Mucosa of stomach (tissue), 1 donor: ENCODE data around the gene SFSWAP.
"Not testable (repeated sequence)": the region's sequence is repeated elsewhere in the genome, so short reads cannot be mapped to it uniquely, and the experiment has no call there.

Source experiments
- H3K27me3 ChIP-seq: one replicate; pipeline ENCODE4 v1.7.0; 2013; ENCODE audit warnings: mild to moderate bottlenecking, low read length; ENCODE audit not compliant: control insufficient read depth, insufficient read depth
- H3K36me3 ChIP-seq: one replicate; pipeline ENCODE4 v1.7.0; 2013; ENCODE audit warnings: low read length; ENCODE audit not compliant: control insufficient read depth, insufficient read depth
- H3K4me1 ChIP-seq: one replicate; pipeline ENCODE4 v1.7.0; 2013; ENCODE audit warnings: mild to moderate bottlenecking, low read length; ENCODE audit not compliant: control insufficient read depth, insufficient read depth
- H3K4me3 ChIP-seq: one replicate; pipeline ENCODE4 v1.7.0; 2013; ENCODE audit warnings: low read length
- H3K9ac ChIP-seq: one replicate; pipeline ENCODE4 v1.7.0; 2013; ENCODE audit warnings: mild to moderate bottlenecking, low read length, moderate library complexity
- H3K9me3 ChIP-seq: one replicate; pipeline ENCODE4 v1.7.0; 2013; ENCODE audit warnings: mild to moderate bottlenecking, low read length, moderate library complexity; ENCODE audit not compliant: control insufficient read depth
- donor health status: Pancreatic carcinoma.

Gene SFSWAP

DNA sequence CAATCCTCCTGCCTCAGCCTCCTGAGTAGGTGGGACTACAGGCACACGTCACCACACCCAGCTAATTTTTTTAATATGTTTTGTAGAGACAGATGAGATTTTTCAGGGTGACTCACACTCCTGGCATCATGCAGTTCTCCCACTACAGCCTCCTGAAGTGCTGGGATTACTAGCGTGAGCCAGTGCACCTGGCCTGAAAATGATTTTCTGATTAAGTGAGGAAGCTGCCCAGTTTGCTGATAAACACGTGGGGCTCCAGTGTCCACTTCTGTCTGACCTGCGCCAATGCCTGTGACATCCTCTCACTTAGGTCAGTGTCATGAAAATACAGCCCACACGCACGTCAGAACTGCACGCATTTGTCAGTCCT is 37.0 kb upstream of the SFSWAP start:
- H3K27me3 ChIP-seq: no peaks in the 10 kb centered on the region

DNA sequence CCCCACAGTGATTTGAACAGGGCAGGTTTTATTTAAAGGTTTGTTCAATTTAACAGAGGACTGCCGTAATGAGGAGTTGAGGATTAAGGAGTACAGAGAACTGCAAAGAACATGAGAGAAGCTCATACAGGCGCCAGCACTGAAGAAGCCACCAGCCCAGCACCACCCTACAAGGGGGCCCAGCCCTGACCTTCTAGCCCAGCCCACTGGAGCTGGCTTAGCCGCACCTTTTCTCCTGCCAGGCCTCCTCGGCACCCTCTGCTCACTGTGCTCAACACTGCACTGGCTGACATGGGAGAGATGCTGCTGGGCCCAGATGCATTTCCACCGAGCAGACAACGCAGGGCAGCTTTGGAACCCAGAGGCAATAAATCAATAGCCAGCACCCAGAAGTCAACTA is 36.5 kb upstream of the SFSWAP start:
- Histone ChIP-seq H3K36me3 (no peaks in the 10 kb centered on the region), H3K4me3 (no peak overlapping the region), H3K4me1 (no peaks in the 10 kb centered on the region), H3K9me3 (no peaks in the 10 kb centered on the region), H3K27me3 (no peaks in the 10 kb centered on the region), H3K9ac (no peak overlapping the region)

More for the DNA sequence above, 37.0 kb upstream of the SFSWAP start:
- no peaks in the 10 kb centered on the region for H3K9me3 ChIP-seq
- no peaks in the 10 kb centered on the region for H3K4me1 ChIP-seq
- no peaks in the 10 kb centered on the region for H3K36me3 ChIP-seq
- H3K4me3 ChIP-seq: no peak overlapping the region
- H3K9ac ChIP-seq: no peak overlapping the region

DNA sequence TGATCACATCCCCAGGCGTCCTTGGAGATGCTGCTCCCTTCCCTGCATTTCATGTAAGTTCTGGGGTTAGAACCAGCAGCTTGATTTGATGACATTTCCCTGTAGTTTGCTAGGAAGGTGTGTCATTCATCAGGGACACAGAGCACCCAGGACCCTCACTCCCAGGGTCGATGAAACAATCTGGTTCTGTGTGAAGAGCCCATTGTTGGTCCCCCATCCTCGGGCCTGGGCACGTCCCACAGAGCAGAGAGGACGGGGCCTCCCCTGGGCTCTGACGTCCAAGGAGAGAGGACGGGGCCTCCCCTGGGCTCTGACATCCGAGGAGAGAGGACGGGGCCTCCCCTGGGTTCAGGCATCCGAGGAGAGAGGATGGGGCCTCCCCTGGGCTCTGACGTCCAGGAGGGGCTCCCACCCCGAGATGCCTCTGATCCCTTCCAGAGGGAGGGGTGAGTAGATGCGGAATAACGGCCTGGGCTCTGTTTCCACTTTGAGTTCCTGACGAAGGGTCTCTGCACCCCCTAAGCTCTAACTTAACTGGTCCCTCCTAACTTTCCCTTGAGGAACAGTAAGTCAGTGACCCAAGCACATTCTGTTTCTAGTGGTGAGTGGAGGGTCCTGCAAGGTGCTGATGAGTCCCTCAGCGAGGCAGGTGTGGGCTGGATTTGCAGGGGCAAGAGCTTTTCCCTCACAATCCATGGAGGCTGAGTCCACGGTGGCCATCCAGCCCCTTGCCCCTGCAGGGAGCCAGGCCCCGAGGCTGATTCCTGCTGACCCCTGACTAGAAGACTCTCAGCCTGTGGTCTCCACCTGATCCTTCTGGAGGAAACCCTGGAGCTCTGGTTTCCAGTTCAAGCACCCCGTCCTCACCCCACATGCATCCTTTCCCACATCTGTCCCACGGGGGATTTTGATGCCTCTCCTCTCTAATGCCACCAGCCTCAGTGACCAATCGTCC is 35.5 kb upstream of the SFSWAP start:
- Histone ChIP-seq H3K4me3 (no peak overlapping the region), H3K27me3 (no peaks in the 10 kb centered on the region), H3K9ac (no peak overlapping the region), H3K4me1 (no peaks in the 10 kb centered on the region), H3K36me3 (no peaks in the 10 kb centered on the region), H3K9me3 (no peaks in the 10 kb centered on the region)

DNA sequence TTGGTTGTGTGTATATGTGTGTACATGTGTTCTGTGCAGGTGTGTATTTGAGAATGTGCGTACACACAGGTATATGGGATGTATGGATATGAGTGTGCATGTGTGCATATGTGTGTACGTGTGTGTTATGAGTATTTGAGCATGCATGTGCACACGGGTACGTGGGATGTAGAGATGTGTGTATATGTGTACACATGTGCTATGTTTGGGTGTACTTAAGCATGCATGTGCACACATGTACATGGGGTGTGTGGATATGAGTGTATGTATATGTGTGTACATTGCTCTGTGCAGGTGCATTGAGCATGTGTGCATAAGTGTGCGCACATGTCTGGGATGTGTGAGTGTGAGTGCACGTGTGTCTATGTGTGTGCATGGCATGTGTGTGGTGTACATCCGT is 34.3 kb upstream of the SFSWAP start:
- Histone ChIP-seq H3K4me3 (no peak overlapping the region), H3K4me1 (no peaks in the 10 kb centered on the region), H3K27me3 (no peaks in the 10 kb centered on the region), H3K9ac (no peak overlapping the region), H3K36me3 (no peaks in the 10 kb centered on the region), H3K9me3 (no peaks in the 10 kb centered on the region)

DNA sequence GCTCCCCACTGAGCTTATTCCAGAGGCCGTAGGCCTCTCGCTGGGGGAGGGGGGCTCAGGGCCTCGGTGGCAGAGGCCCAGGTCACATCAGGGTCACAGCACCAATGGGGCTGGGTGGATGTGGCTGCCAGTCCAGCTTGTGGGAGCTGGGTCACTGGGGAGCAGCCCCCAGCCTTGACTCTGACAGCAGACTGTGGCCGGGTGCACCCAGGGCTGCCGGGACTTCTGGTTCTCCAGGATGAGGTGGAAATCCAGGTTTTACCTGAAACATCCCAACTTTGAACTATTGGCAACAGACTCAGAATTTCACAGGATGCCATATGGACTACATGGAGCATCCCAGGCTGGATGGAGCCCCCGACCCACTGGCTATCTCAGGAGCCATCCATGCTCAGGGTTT is 33.8 kb upstream of the SFSWAP start:
- H3K4me1 ChIP-seq, H3K4me3 ChIP-seq, H3K9ac ChIP-seq, H3K27me3 ChIP-seq, H3K9me3 ChIP-seq, H3K36me3 ChIP-seq: not testable (repeated sequence)

DNA sequence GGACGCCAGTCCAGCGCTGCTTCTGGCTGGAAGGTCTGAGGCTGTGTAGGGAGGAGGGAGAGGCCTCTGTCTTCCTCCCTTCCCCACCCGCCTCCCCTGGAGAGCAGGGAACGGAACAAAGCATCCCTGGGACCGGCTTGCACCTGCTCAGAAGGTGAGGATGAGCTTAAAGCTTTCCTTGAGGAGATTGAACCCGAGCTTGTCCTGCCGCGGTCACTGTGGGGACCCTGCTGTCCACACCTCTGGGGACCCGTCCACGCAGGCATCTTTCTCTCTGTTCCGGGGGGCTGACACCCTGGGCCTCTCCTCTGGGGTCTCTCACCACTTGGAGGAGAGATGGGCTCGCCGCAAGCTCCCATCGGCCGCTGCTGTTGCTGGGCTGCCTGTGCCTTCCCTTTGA is 33.2 kb upstream of the SFSWAP start:
- no peaks in the 10 kb centered on the region for H3K9me3 ChIP-seq
- no peaks in the 10 kb centered on the region for H3K4me1 ChIP-seq
- H3K9ac ChIP-seq: no peak overlapping the region
- H3K36me3 ChIP-seq: no peaks in the 10 kb centered on the region
- no peaks in the 10 kb centered on the region for H3K27me3 ChIP-seq
- H3K4me3 ChIP-seq: no peak overlapping the region

DNA sequence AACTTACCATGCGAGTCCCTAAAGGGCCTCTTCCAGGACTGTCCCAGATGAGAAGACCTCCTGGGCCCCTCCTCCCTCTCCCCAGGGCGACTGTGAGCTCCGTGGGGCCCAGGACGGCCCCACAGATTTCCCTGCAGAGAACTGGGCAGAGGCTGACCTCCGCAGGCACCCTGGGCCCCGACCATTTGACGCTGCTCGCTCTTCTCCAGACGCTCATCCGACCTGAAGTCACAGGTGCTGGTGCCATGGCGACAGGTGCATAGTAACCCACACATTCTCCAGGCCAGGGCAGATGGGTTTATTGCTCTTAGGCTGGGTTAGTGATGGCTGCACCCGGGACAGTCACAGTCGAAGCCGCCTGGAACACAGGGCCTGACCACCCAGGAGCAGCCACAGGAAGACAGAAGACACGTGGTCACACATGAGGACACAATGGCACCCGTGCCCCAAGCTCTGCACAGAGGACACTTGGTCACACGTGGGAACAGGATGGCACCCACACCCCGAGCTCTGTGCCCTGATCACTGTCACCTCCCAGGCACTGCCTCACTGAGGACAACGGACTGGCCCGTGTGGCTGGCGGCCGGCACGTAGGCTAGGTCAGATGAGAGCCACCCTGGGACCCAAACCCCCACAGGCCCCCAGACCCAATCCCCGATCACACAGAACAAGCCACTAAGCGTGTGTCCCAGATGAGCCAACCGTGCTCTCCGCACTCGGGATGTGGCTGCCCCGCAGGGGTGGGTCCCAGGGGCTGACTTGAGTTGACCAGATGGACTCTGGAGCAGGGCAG is 32.3 kb upstream of the SFSWAP start:
- not testable (repeated sequence) for H3K36me3 ChIP-seq

DNA sequence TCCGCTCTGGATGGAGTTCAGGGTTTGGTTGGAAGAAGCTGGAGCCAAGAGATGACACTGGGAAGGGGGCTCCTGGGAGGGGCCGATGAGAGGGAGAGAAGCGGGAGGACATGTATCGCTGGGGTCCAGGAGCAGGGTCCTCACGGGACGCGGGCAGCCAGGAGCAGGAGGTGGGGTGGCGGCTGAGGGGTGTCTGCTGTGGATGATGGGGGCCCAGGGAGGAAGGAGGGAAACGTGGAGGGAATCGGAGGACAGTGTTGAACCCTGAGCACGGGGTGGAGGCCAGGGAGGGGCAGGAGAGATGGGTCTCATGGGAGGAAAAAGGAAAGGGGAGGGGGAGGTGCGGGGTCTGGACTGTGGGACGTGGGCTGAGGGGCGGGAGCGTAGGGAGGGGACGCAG is 31.7 kb upstream of the SFSWAP start:
- H3K9me3 ChIP-seq, H3K4me3 ChIP-seq, H3K36me3 ChIP-seq, H3K4me1 ChIP-seq, H3K9ac ChIP-seq, H3K27me3 ChIP-seq: not testable (repeated sequence)

More for the DNA sequence above, 32.3 kb upstream of the SFSWAP start:
- H3K9me3 ChIP-seq, H3K9ac ChIP-seq, H3K27me3 ChIP-seq, H3K4me1 ChIP-seq, H3K4me3 ChIP-seq: not testable (repeated sequence)

DNA sequence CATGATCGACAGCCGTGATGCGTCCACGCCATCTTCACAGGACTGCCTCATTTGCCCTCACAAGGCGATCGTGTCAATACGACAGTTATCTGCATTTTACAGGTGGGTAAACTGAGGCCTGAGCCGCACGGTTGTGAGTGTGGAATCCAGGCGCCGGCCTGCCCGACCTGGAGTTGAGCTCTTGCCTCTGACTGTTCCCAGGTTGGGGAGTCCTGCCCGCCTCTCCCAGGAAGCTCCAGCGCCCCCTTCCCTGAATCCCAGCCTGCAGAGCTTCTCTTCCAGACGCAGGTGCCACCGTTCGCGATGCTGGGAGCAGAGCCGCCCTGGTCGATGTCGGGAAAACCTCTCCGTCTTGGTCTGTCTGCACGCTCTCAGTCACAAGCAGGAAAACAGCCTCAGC is 31.1 kb upstream of the SFSWAP start:
- not testable (repeated sequence) for H3K4me1 ChIP-seq, H3K4me3 ChIP-seq, H3K27me3 ChIP-seq, H3K9ac ChIP-seq, H3K36me3 ChIP-seq, H3K9me3 ChIP-seq

DNA sequence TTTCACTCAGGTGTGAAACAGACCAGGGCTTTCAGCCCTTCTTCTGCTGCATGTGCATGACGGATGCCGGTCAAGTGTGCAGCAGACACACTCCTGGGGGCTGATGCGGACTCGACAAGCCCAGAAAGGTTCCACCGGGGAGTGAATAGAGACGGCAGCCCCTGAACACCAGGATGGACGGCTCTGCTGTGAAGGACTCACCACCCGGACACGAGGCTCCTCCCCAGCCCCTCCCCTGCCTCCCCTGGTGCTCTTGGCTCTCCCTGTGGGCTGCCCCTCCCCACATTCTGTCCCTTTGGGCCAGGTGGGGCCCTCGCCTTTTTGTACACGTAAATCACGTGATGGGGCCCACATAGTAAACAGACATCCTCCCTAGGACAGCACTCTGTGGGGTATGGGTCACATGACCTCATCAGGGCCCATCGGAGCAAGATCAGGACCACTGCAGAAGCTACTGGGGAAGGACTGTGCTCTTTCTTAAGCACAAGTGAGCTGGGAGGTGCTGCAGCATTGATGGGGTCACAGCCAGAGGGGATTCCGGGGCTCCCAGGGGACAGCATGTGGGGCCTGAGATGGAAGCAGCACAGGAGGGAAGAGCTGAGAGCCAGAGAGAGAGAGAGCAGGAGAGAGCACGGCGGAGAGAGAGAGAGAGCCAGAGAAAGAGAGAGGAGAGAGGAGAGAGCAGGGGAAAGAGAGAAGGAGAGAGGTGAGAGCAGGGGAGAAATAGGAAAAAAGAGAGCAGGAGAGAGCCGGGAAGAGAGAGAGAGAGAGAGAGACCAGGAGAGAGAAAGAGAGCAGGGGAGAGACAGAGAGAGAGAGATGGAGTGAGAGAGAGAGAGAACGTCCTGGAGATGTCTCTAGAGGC is 30.3 kb upstream of the SFSWAP start:
- not testable (repeated sequence) for H3K4me1 ChIP-seq, H3K4me3 ChIP-seq, H3K9ac ChIP-seq, H3K36me3 ChIP-seq, H3K9me3 ChIP-seq, H3K27me3 ChIP-seq

DNA sequence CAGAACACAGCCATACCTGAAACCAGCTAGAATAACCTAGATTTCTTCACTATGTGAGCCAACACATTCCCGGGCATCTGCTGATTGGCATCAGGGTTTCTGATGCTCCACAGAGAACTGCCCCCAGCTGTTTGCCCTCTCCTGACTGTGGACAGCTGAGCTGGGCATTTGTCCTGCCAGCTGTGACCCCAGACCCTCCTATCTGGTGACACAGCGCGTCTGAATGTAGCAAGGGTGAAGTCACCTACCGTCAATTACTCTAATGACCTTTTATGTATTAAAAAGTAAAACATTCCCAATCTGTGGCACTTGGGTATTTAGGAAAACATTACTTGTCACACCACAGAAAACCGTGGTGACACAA is 29.7 kb upstream of the SFSWAP start:
- Histone ChIP-seq H3K27me3 (peaks cover 3% of the 10 kb centered on the region), H3K9ac (no peak overlapping the region), H3K9me3 (no peaks in the 10 kb centered on the region), H3K4me1 (no peaks in the 10 kb centered on the region), H3K4me3 (no peak overlapping the region), H3K36me3 (no peaks in the 10 kb centered on the region)
